OCI-LY7 (cell line): ENCODE data around the gene KYAT1.

ENCODE experiments used
- EZH2phosphoT487 ChIP-seq: fragments of 200-600 bp; sonication (generic); IDR thresholded peaks from 2 replicates; pipeline ENCODE4 v1.6.1; 2018; ENCODE audit warnings: low read depth, borderline replicate concordance, mild to moderate bottlenecking, mixed run types, antibody characterized with exemption, low read length, moderate library complexity, mixed read lengths
- TF ChIP-seq, protein P1 (sequence below): fragments of 200-600 bp; sonication (generic); conservative IDR thresholded peaks from 2 replicates; pipeline ENCODE4 v1.5.1; 2014; ENCODE audit warnings: mild to moderate bottlenecking, antibody characterized with exemption, low read length, moderate library complexity, mixed read lengths

- TF ChIP-seq, protein P1, sequence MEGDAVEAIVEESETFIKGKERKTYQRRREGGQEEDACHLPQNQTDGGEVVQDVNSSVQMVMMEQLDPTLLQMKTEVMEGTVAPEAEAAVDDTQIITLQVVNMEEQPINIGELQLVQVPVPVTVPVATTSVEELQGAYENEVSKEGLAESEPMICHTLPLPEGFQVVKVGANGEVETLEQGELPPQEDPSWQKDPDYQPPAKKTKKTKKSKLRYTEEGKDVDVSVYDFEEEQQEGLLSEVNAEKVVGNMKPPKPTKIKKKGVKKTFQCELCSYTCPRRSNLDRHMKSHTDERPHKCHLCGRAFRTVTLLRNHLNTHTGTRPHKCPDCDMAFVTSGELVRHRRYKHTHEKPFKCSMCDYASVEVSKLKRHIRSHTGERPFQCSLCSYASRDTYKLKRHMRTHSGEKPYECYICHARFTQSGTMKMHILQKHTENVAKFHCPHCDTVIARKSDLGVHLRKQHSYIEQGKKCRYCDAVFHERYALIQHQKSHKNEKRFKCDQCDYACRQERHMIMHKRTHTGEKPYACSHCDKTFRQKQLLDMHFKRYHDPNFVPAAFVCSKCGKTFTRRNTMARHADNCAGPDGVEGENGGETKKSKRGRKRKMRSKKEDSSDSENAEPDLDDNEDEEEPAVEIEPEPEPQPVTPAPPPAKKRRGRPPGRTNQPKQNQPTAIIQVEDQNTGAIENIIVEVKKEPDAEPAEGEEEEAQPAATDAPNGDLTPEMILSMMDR: no peak
- TF ChIP-seq EZH2phosphoT487: no peak
Observed at GRCh38 chr9:128923493-128923883, 41.7 kb upstream of the KYAT1 start.
